Erythroblast (primary cell): ENCODE data around the gene TMEM254.
"Not testable (repeated sequence)": the region's sequence is repeated elsewhere in the genome, so short reads cannot be mapped to it uniquely, and the experiment has no call there.

Source experiments
- GATA1 ChIP-seq: IDR thresholded peaks from 2 replicates; pipeline ENCODE4 v1.6.1; 2011; ENCODE audit warnings: low read depth, mild to moderate bottlenecking, control low read depth, low read length, moderate library complexity
- POLR2A ChIP-seq: IDR thresholded peaks from 2 replicates; pipeline ENCODE4 v1.6.1; 2011; ENCODE audit warnings: mild to moderate bottlenecking, low read length

DNA sequence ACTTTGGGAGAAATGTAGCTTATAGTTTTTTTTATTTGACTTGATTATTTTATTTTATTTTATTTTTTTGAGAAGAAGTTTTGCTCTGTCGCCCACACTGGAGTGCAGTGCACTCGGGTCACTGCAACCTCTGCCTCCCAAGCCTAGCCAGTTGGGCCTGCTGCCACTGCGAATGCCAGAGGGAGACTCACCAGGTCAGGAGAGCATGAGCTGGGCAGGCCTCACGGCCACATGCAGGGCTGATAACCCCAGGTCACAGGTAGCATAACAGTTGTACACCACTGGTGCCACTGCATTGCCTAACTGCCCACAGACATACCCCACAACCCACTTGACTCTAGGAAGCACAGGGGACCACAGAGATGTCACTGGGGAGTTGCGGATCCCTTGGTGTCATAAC, 48.6 kb upstream of the TMEM254 start:
- not testable (repeated sequence) for TF ChIP-seq POLR2A, GATA1
